Right ventricle myocardium superior (tissue), 1 donor: Measurements from ENCODE around the gene ADAP2. TPM values are rescaled to one million over a fixed set of nuclear protein-coding genes. Genes with fewer than 3 reads are reported as not detected.
"Not testable (repeated sequence)": the region's sequence is repeated elsewhere in the genome, so short reads cannot be mapped to it uniquely, and the experiment has no call there.

ENCODE experiments used
- ATAC-seq: fragments of 200-7000 bp; cut with Tn5 transposase; one replicate; pipeline ENCODE4 v1.9.1; 2020; ENCODE audit warnings: mild to moderate bottlenecking; ENCODE audit not compliant: poor library complexity
- DNase-seq: peaks from one replicate; pipeline ENCODE4 v3.0.0-alpha.2; 2020
- intact Hi-C: fragments of 100-400 bp; cut with DNase I; formaldehyde crosslinking; loops from one replicate; pipeline ENCODE4 v1.11.2; 2022
- long read RNA-seq: library from polyadenylated mRNA; unstranded; transcript quantifications from one replicate; pipeline ENCODE4 v2.0.0, GENCODE V29; 2021
- total RNA-seq: library from RNA; stranded (reverse); fragmentation: NEBNext Ultra II Directional; extraction: Animal tissue kit (Norgen Biotek cat#: 25700); gene quantifications from one replicate; pipeline ENCODE4 v1.2.1, GENCODE V29; 2021
- donor health status: DM: no; HTN: yes; CAD: no; lungs with severe emphysema.

ADAP2 gene
- 7.6 TPM for total RNA-seq
- long read RNA-seq, transcript ADAP2-201 (11 exons, 2,934 nt) = major isoform, 9 of 16 reads
- long read RNA-seq, partial matches to known transcripts = 2 of 16 reads
- long read RNA-seq, other reads (novel, unspliced or antisense) = 2 of 16 reads

- intact Hi-C loops = no loop called here
- ATAC-seq (peak; percentile 89), DNase-seq (peak; percentile 81)
Observed at GRCh38 chr17:30921544-30922196, at the start of gene ADAP2. Gene ADAP2 (plus strand): TSS chr17:30921945. CDS start chr17:30922015, 70 bp downstream.

- intact Hi-C loops = no loop called here
- no peak for DNase-seq
- no peak for ATAC-seq
Observed at GRCh38 chr17:30886187-30886586, 35.6 kb upstream of the ADAP2 start.

- DNase-seq (no peak), ATAC-seq (no peak)
- intact Hi-C loops = no loop called here
Observed at GRCh38 chr17:30894236-30894635, 27.5 kb upstream of the ADAP2 start.

- no peak for DNase-seq
- intact Hi-C loops = no loop called here
- ATAC-seq = no peak
Observed at GRCh38 chr17:30897311-30897710, 24.4 kb upstream of the ADAP2 start.

GRCh38 chr17:30905742-30906100 is 16.0 kb upstream of the ADAP2 start:
- intact Hi-C loops = no loop called here
- DNase-seq (peak; percentile 41), ATAC-seq (peak; percentile 59)

GRCh38 chr17:30906101-30906911 is 15.4 kb upstream of the ADAP2 start, which contains the start of gene TEFM:
Gene TEFM (minus strand): TSS chr17:30906238. CDS start chr17:30906198, 40 bp downstream.
- ATAC-seq (peak; percentile 100), DNase-seq (peak; percentile 93)
- intact Hi-C loops = no loop called here

GRCh38 chr17:30908717-30909420 is 12.9 kb upstream of the ADAP2 start:
- intact Hi-C loops = no loop called here
- ATAC-seq (no peak), DNase-seq (no peak)

GRCh38 chr17:30910151-30910550 is 11.6 kb upstream of the ADAP2 start:
- intact Hi-C loops, DNase-seq, ATAC-seq: not testable (repeated sequence)

- no peak for DNase-seq
- intact Hi-C loops = no loop called here
- no peak for ATAC-seq
Observed at GRCh38 chr17:30913955-30914354, 7.8 kb upstream of the ADAP2 start.

GRCh38 chr17:30915833-30916611 is 5.7 kb upstream of the ADAP2 start:
- no peak for ATAC-seq
- DNase-seq = no peak

GRCh38 chr17:30917050-30917449 is 4.7 kb upstream of the ADAP2 start:
- no peak for ATAC-seq
- intact Hi-C loops = no loop called here
- no peak for DNase-seq

More at GRCh38 chr17:30915833-30916611, 5.7 kb upstream of the ADAP2 start:
- intact Hi-C loops = no loop called here

- ATAC-seq = no peak
- intact Hi-C loops = no loop called here
- no peak for DNase-seq
Observed at GRCh38 chr17:30920282-30920681, 1.5 kb upstream of the ADAP2 start.

- DNase-seq (no peak), ATAC-seq (no peak)
- intact Hi-C loops = no loop called here
Observed at GRCh38 chr17:30920683-30921543, 832 bp upstream of the ADAP2 start.

- peak; percentile 39 for ATAC-seq
- intact Hi-C loops = no loop called here
- peak; percentile 46 for DNase-seq
Observed at GRCh38 chr17:30922235-30923030, 688 bp downstream of the ADAP2 start.

GRCh38 chr17:30924341-30924740 is 2.6 kb downstream of the ADAP2 start:
- intact Hi-C loops = no loop called here
- no peak for ATAC-seq
- DNase-seq = no peak

GRCh38 chr17:30926516-30926915 is 4.8 kb downstream of the ADAP2 start:
- intact Hi-C loops = no loop called here
- no peak for DNase-seq
- no peak for ATAC-seq

GRCh38 chr17:30927756-30928155 is 6.0 kb downstream of the ADAP2 start:
- ATAC-seq (no peak), DNase-seq (no peak)
- intact Hi-C loops = no loop called here
